Measurements from ENCODE around the gene CD36. TPM values are rescaled to one million over a fixed set of nuclear protein-coding genes. Genes with fewer than 3 reads are reported as not detected.

Gene CD36
- total and polyA plus RNA-seq, 4 donors: 40.1 to 726 (median 115) TPM

- no peak for TF ChIP-seq CTCF (IDR thresholded peaks at IDR 0.05; ENCODE audit: control extremely low read depth, extremely low read depth)
- peak in 1 of 3 donors; percentile 54 for DNase-seq
- WGBS, 2 donors: 52 to 79% methylated on average over 7 of the region's 7 CpGs
Observed at GRCh38 chr7:80593869-80594586, 44.4 kb upstream of the CD36 start.

GRCh38 chr7:80596933-80597517 is 41.4 kb upstream of the CD36 start:
- TF ChIP-seq CTCF (IDR thresholded peaks at IDR 0.05; ENCODE audit: control extremely low read depth, extremely low read depth): no peak
- Histone ChIP-seq H3K4me1 (ENCODE audit: control insufficient read depth in 5 of 5, insufficient read depth in 5 of 5, low read length in 5 of 5) (peaks cover 0 to 17% (median 3%) of the 10 kb centered on the region in 5 donors), H3K9me3 (ENCODE audit: control insufficient read depth in 4 of 4, insufficient read depth in 3 of 4, low read length in 3 of 4) (no peaks in the 10 kb centered on the region), H3K36me3 (ENCODE audit: control insufficient read depth in 4 of 4, insufficient read depth in 4 of 4, low read length in 4 of 4) (no peaks in the 10 kb centered on the region), H3K4me3 (no peak overlapping the region), H3K9ac (ENCODE audit: insufficient read depth in 1 of 2, low read length in 2 of 2) (no peak overlapping the region), H3K27ac (ENCODE audit: low read depth in 1 of 2, low read length in 1 of 2) (peak overlapping the region in 1 of 2 donors; percentile 74), H3K27me3 (ENCODE audit: control insufficient read depth in 3 of 3, insufficient read depth in 3 of 3, low read length in 2 of 3) (no peaks in the 10 kb centered on the region)
- ATAC-seq (ENCODE audit: insufficient read depth, low FRiP score) (no peak), DNase-seq (peak in 2 of 3 donors; percentile 64 to 81)
- WGBS, 2 donors: 78 to 85% methylated on average over 4 of the region's 4 CpGs

More at GRCh38 chr7:80593869-80594586, 44.4 kb upstream of the CD36 start:
- H3K9ac ChIP-seq (ENCODE audit: insufficient read depth in 1 of 2, low read length in 2 of 2): no peak overlapping the region
- peak; percentile 41 for ATAC-seq (ENCODE audit: insufficient read depth, low FRiP score)
- H3K9me3 ChIP-seq (ENCODE audit: control insufficient read depth in 4 of 4, insufficient read depth in 3 of 4, low read length in 3 of 4): no peaks in the 10 kb centered on the region
- no peaks in the 10 kb centered on the region for H3K36me3 ChIP-seq (ENCODE audit: control insufficient read depth in 4 of 4, insufficient read depth in 4 of 4, low read length in 4 of 4)
- H3K4me3 ChIP-seq: no peak overlapping the region
- H3K4me1 ChIP-seq (ENCODE audit: control insufficient read depth in 5 of 5, insufficient read depth in 5 of 5, low read length in 5 of 5): peaks cover 0 to 14% (median 0%) of the 10 kb centered on the region in 5 donors
- H3K27me3 ChIP-seq (ENCODE audit: control insufficient read depth in 3 of 3, insufficient read depth in 3 of 3, low read length in 2 of 3): no peaks in the 10 kb centered on the region
- H3K27ac ChIP-seq (ENCODE audit: low read depth in 1 of 2, low read length in 1 of 2): peak overlapping the region in 1 of 2 donors; percentile 79

GRCh38 chr7:80597875-80598274 is 40.6 kb upstream of the CD36 start:
- no peak overlapping the region for H3K9ac ChIP-seq (ENCODE audit: insufficient read depth in 1 of 2, low read length in 2 of 2)
- peak overlapping the region in 1 of 2 donors; percentile 74 for H3K27ac ChIP-seq (ENCODE audit: low read depth in 1 of 2, low read length in 1 of 2)
- peaks cover 0 to 20% (median 3%) of the 10 kb centered on the region in 5 donors for H3K4me1 ChIP-seq (ENCODE audit: control insufficient read depth in 5 of 5, insufficient read depth in 5 of 5, low read length in 5 of 5)
- H3K36me3 ChIP-seq (ENCODE audit: control insufficient read depth in 4 of 4, insufficient read depth in 4 of 4, low read length in 4 of 4): no peaks in the 10 kb centered on the region
- no peaks in the 10 kb centered on the region for H3K27me3 ChIP-seq (ENCODE audit: control insufficient read depth in 3 of 3, insufficient read depth in 3 of 3, low read length in 2 of 3)
- ATAC-seq (ENCODE audit: insufficient read depth, low FRiP score) (no peak), DNase-seq (no peak)
- H3K9me3 ChIP-seq (ENCODE audit: control insufficient read depth in 4 of 4, insufficient read depth in 3 of 4, low read length in 3 of 4): no peaks in the 10 kb centered on the region
- TF ChIP-seq CTCF (IDR thresholded peaks at IDR 0.05; ENCODE audit: control extremely low read depth, extremely low read depth): no peak
- no peak overlapping the region for H3K4me3 ChIP-seq
